ENCODE results near the gene EMCN. TPM values are rescaled to one million over a fixed set of nuclear protein-coding genes. Genes with fewer than 3 reads are reported as not detected.

The EMCN gene
- total and polyA plus RNA-seq, 8 donors, result 1.5 to 5.6 (median 2.4) TPM

DNA sequence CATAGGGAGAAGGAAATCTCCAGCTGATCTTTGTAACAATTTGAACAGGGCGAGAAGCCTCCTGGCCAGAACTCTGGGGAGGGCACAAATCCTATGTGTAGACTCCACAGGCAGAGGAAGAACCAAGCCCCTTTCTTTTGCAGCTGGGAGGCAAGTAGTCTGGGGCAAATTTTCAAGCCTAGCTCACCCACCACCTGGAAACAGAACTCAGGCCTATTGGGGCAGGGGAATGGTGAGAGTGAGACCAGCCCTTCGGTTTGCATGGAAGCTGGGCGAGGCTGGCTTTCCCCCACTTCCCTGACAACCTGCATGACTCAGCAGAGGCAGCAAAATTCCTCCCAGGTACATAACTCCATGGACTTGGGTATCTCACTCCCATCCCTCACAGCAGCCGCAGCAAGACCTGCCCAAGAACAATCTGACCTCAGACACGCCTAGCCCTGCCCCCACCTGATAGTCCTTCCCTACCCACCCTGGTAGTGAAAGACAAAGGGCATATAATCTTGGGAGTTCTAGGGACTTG, 138.2 kb downstream of the EMCN start:
- DNase-seq, result peak in 1 of 6 donors; percentile 18
- ATAC-seq, result no peak
- Histone ChIP-seq H3K36me3 (no peaks in the 10 kb centered on the region), H3K27ac (no peak overlapping the region), H3K4me1 (no peaks in the 10 kb centered on the region), H3K27me3 (no peaks in the 10 kb centered on the region), H3K9me3 (no peaks in the 10 kb centered on the region), H3K4me3 (no peak overlapping the region)
- FAIRE-seq, result no peak
- 63 to 65% methylated on average over 5 of the region's 5 CpGs for whole genome bisulfite sequencing, 2 donors
- TF ChIP-seq, protein P1, sequence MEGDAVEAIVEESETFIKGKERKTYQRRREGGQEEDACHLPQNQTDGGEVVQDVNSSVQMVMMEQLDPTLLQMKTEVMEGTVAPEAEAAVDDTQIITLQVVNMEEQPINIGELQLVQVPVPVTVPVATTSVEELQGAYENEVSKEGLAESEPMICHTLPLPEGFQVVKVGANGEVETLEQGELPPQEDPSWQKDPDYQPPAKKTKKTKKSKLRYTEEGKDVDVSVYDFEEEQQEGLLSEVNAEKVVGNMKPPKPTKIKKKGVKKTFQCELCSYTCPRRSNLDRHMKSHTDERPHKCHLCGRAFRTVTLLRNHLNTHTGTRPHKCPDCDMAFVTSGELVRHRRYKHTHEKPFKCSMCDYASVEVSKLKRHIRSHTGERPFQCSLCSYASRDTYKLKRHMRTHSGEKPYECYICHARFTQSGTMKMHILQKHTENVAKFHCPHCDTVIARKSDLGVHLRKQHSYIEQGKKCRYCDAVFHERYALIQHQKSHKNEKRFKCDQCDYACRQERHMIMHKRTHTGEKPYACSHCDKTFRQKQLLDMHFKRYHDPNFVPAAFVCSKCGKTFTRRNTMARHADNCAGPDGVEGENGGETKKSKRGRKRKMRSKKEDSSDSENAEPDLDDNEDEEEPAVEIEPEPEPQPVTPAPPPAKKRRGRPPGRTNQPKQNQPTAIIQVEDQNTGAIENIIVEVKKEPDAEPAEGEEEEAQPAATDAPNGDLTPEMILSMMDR (IDR thresholded peaks at IDR 0.05), result no peak
- intact Hi-C loops (cut with DNase I), result no loop called here

DNA sequence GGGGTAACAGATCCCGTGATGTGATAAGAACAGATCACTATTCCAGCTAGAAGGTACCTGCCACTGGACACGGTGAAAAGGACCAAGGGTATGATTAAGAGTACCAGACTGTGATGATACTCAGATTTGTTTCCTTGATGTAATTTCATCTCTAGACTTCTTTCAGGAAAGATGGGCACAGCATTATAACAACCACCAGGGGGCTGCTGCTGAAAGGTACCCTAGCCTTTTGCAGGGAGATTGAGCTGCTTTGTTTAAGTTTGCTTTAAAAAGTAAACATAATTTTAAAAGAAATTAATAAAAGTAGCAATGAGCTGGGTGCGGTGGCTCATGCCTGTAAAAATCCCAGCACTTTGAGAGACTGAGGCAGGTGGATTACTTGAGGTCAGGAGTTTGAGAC, 145.4 kb downstream of the EMCN start:
- 37 to 47% methylated on average over 3 of the region's 3 CpGs for WGBS, 2 donors
- intact Hi-C loops (cut with DNase I), result no loop called here
- Histone ChIP-seq H3K9me3 (no peaks in the 10 kb centered on the region), H3K36me3 (no peaks in the 10 kb centered on the region), H3K4me1 (no peaks in the 10 kb centered on the region), H3K27ac (no peak overlapping the region), H3K27me3 (no peaks in the 10 kb centered on the region), H3K4me3 (no peak overlapping the region)
- TF ChIP-seq, protein P1 (IDR thresholded peaks at IDR 0.05), result no peak
- no peak for ATAC-seq
- no peak for DNase-seq
- FAIRE-seq, result no peak

DNA sequence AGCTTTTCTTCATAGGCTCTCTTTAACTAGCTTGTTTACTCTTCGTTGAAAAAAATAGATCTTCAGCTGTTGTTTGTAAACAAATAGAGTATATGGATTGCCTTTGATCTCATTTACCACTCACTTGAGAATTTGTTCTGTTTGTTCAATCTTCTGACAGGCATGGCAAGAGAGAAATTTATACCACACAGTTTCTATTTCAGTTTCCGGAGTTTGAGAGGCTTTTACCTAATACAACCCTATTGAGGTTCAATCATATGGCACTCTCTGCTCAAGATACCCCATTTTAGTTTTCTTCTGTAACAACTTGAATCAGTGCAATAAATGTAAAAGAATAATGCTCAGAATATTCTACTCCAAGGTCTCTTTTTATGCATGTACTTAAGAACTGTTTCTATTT, 148.0 kb downstream of the EMCN start:
- ATAC-seq, result no peak
- no peaks in the 10 kb centered on the region for H3K36me3 ChIP-seq
- 65 to 69% methylated on average over 2 of the region's 2 CpGs for WGBS, 2 donors
- H3K4me3 ChIP-seq, result no peak overlapping the region
- H3K27me3 ChIP-seq, result no peaks in the 10 kb centered on the region
- H3K27ac ChIP-seq, result no peak overlapping the region
- intact Hi-C loops (cut with DNase I), result no loop called here
- H3K9me3 ChIP-seq, result no peaks in the 10 kb centered on the region
- H3K4me1 ChIP-seq, result no peaks in the 10 kb centered on the region
- TF ChIP-seq, protein P1 (IDR thresholded peaks at IDR 0.05), result no peak
- FAIRE-seq, result no peak
- DNase-seq, result no peak

DNA sequence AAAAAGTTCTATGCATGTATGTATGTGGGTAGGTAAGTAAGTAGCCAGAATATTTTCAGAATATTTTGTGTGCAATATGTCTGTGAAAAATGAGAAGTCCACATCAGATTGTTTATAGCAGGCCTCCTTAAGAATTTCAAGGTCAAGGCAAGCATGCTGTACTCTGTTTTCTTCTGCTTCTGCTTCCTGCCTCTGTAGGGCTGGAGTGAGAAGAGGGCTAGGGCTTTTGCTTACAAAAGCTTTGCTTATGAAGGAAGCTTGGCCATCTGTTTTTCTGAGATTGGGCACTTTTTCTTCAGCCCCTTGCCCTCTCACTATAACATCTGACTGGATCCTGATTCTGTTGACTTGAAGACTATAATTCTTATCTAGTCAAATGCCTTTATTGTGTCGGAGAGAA, 150.4 kb downstream of the EMCN start:
- no peak for DNase-seq
- ATAC-seq, result no peak
- TF ChIP-seq, protein P1 (IDR thresholded peaks at IDR 0.05), result no peak
- intact Hi-C loops (cut with DNase I), result no loop called here
- no peaks in the 10 kb centered on the region for H3K27me3 ChIP-seq
- H3K4me1 ChIP-seq, result no peaks in the 10 kb centered on the region
- H3K4me3 ChIP-seq, result no peak overlapping the region
- H3K36me3 ChIP-seq, result no peaks in the 10 kb centered on the region
- no peak for FAIRE-seq
- 48 to 53% methylated on average over 1 of the region's 1 CpG for WGBS, 2 donors
- no peaks in the 10 kb centered on the region for H3K9me3 ChIP-seq
- no peak overlapping the region for H3K27ac ChIP-seq

DNA sequence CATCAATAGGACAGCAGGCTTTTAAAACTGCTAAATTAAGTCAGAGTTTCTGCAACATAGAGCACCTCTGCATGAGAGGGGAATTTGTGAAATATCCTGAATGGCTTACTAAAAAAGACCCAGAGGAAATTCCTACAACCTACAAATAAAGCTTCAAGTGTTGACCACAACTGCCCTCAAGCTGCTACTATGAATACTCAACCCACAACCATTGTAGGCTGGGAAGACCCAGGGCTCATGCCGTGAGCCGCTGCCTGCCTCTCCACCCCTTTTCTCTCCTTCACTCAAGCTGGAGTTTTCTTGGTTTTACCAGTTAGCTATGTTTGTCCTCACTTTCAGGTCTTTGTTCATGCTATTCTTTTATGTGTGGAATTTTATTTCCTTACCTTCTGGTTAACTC, 151.6 kb downstream of the EMCN start:
- WGBS, 2 donors, result 25 to 29% methylated on average over 2 of the region's 2 CpGs
- Histone ChIP-seq H3K27ac (no peak overlapping the region), H3K27me3 (no peaks in the 10 kb centered on the region), H3K36me3 (no peaks in the 10 kb centered on the region), H3K9me3 (no peaks in the 10 kb centered on the region), H3K4me3 (no peak overlapping the region), H3K4me1 (no peaks in the 10 kb centered on the region)
- no peak for DNase-seq
- intact Hi-C loops (cut with DNase I), result no loop called here
- TF ChIP-seq, protein P1 (IDR thresholded peaks at IDR 0.05), result no peak
- FAIRE-seq, result no peak
- no peak for ATAC-seq
